Stimulated activated CD4-positive, alpha-beta T cell treated with anti-CD3 and anti-CD28 coated beads, TNF-alpha, amount 100 ng/mL, for 24 hours (primary cell): ENCODE data around the gene CCNY.
A peak's percentile ranks its signal among the peaks of the same experiment; 100 is the strongest.

Experiments used
- DNase-seq, 3 experiments: peaks; one replicate each; pipeline ENCODE4 v3.0.0-alpha.2; 2020; ENCODE audit warnings: low read depth in 3 of 3

CCNY gene

DNA sequence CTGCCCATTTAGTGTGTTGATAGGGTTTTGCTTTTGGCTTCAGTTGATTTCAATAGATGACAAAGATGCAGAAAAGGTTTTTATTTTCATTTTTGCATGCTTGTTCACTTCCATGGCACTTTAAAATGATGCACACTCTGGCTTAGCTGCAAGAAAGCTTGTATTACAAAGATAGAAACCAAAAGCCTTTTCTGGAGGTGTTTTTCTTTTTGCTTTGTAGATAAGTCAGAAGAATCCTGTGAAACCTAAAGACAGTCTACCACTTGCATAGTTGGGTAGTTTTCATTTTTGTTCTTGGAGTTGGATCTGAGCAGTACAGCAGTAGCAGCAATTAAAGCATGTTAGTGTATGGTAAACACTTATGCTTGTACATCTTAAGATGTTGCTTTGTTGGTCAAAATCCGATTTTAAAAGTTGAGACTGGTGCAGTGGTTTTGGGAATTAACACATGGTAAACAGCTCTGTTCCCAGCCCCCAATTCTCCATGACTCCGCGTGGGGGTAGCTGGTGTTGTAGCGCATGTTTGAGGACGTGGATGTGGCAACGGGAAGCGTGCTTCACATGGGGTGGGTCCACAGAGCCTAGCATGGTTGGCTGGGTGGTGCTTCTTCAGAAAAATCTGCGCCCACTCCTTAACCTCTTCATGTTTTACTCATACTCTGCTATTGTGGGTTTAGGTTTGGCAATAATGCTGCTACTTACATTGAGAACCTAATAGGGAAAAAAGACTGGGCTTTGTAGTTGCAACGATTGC lies 19.8 kb downstream of the CCNY start:
- DNase-seq: peak in 1 of 3 experiments; percentile 41

DNA sequence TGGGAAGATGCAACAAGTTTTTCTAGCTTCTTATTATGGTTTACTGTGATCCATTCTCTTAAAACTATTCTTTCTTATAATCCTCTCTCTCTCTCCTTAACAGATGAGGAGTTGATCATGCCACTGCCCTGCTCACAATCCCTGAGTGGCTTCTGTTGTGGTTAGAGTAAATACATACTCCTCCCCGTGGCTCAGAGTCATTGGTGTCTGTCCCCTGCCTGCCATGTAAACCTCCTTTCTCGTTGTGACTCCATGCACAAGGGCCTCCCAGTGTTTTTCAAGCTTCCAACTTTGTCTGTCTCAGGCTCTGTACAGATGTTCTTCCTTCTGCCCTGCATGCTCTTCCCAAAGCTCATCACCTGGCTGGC lies 20.4 kb downstream of the CCNY start:
- peak in 1 of 3 experiments; percentile 15 for DNase-seq

DNA sequence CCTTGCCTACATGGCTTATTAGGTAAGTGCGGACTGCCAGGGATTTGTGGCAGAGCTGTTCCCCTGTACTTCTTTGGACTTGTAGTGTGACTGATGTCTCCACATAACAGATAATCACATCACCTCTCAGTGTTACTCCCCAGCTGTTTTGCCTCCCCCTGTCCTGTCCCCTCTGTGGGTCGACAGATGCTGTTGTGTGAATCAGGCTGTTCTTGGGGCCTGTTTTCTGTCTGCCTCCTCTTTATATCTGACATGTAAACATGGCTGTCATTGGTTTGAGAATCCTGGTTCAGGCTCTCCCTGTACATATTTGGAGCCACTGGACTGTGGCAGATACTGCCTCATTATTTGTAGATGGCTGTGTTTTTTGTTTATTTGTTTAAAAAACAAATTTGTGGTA lies 22.7 kb downstream of the CCNY start:
- DNase-seq: no peak

DNA sequence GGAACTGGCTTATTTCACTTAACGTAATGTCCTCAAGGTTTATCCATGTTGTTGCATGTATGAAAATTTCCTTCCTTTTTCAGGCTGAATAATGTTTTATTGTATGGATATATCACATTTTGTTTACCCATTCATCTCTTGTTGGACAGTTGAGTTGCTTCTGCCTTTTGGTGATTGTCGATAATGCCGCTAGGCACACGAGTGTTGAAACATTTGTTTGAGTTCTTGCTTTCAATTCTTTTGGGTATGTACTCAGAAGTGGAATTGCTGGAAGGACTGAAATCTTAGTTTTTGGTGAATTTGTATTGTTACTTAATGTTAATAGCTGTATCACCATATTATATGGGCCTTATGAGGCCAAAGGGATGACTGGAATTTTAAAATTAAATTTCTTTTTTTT lies 23.6 kb downstream of the CCNY start:
- no peak for DNase-seq

DNA sequence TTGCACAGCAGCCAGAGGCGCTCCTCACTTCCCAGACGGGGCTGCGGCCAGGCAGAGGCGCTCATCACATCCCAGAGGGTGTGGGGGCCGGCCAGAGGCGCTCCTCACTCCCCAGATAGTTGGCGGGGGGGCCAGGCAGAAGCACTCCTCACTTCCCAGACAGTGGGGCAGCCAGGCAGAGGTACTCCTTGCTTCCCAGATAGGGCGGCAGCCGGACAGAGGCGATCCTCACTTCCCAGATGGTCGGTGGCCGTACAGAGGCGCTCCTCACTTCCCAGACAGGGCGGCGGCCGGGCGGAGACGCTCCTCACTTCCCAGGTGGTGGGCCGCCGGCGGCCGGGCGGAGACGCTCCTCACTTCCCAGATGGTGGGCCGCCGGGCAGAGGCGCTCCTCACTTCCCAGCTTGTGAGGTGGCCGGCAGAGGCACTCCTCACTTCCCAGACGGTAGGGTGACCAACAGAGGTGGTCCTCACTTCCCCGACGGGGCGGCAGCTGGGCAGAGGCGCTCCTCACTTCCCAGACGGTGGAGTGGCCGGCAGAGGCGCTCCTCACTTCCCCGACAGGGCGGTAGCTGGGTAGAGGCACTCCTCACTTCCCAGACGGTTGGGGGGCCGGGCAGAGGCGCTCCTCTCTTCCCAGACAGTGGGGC lies 26.5 kb downstream of the CCNY start:
- DNase-seq: no peak

DNA sequence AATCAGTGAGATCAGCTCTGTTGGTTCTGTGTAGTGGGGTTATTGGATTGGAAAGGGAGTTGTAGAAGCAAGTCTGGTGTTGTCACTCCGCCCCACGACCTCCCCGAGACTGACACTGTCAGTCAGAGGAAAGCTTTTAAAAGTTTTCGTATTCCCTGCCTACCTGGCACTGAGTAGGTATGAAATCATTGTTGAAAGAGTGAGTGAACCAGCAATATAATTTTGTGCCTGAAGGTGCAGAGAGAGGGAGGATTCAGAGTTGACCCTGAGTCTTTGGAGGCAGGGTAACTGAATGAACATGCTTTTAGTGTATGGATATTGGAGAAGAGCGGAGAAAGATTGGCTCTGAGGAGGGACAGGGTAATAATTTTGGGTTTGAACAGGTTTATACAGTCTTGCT lies 27.3 kb downstream of the CCNY start:
- no peak for DNase-seq

DNA sequence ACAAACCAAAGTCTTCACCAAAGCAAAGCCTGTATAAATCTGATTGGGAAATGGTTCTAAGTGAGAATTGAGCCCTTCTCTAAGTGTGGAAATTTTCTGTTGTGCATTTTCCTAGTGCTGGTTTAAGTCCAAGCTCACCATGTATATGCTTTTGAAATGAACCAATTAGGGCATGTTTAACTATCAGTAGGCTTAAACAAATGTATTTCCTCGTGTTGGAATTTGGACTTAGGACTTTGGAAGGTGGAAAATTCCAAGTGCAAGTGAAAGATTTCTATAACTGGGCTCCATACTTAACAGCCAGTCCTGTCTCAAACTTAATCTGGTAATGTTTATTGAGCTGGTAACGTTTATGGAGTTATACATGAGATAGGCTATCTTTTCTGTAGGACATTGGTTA lies 28.5 kb downstream of the CCNY start:
- no peak for DNase-seq

DNA sequence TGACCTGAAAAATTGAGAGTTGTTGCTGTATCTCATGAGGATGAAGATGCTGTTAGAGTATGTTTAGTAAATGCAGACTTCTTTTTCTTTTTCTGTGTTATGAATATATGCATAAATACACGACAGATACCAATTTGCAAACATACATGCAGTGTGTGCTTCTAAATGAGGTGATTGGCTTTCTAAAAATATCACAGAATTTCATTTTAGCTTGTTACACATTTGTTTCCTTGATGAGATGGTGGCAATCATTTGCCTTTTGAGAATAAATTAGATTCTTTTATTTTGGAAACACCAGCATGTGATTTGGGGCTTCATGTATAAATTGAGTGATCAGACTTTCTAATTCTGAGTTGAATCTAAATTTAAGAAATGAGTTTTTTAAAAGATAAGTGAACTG lies 29.7 kb downstream of the CCNY start:
- DNase-seq: no peak

DNA sequence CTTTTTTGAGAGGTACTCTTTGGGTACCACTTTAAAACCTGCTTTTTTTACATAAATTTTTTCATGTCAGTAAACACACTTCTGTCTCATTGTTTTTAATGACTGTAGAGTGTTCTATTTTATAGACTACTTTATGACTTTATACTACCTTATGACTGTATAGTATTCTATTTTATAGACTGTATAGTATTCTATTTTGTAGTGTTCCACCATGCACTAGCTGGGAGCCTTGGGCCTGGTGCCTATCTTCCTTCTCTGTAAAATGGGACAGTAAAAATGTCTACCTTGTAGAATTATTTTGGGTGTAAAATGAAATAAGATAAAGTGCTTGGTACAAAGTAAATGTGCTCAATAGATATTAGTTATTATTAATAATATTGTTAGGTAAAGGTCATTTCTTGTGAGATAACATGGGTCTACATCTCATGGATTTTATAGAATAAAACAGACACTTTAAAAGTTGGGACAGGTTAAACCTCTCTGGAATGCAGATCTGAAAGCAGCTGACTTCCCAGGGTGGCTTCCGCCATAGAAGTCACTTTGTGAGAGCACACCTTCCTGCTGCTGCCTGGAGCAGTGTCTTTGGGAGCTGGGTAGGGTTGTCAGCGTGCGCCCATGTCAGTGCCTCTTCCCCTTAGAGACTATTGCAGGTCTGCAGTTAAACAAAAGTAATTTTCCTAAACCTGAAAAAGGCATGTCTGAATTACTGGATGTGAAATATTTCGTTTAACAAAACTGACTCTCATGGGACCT lies 31.0 kb downstream of the CCNY start:
- DNase-seq: no peak

DNA sequence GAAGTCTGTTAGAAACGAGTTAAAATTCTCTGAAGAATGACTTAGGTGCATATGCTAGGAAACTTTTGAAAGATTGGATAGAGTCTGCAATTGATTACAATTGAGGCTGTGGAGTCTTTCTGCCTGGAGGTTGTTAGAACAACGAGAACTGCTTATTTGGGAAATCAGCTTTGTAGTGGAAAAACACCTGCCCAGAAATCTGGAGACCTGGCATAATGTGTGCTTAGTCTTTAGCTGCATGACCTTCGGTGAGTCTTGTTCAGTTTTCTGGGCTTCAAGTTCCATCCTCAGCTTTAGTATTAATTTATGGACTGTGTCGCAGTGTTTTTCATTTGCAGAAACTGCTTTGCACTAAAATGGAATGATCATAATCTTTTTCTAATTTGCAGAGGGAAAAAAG lies 31.7 kb downstream of the CCNY start:
- no peak for DNase-seq

DNA sequence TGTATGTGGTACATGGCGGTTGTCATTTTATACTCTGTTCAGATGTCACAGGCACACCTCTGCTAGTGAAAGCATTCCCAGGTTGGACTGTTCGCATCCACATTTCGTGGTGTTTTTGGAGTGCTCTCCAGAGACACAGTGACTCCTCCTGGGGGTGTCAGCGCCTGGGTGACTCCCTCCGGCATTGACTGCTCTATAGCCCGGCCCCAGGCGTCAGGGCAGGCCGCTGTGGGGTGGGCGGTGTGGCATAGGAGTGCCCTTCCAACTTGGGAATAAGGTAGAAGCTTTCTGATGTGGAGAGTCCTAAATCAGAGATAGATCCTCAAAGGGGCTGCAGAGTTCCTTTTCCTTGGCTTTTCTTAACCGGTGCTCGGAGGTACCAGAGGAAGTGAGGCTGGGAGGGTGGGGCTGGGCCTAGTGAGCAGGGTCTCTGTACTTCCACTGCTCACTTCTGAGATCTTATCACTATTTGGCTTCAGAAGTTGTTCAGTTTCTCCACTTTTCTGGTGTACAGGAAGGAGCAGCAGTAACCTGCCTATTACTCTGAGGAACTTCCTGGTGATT lies 32.3 kb downstream of the CCNY start:
- DNase-seq: no peak

DNA sequence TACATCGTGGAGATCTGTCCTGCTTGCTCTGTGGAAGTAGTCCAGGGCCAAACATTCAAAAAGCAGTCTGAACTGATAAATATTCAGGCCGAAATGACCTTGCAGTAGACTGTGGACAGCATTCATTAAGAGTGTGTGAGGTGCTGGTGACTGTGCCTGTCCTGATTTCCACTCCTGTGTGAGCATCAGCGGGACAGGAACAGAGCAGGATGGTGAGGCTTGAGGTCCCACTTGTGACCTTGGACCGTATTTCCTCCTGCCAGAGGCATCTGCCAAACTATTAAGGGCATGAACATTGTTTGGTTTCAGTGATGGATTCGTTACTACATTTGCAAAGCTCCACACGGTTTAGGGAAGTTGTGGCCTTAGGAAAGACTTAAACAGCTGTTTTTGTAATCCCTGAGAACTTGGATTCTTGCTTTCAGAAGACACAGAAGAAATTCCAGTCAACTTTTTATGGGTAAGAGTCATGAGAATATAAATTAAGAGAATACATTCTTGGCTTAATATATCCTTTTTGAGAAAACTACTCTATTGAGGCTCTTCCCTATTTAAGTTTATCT lies 32.8 kb downstream of the CCNY start:
- DNase-seq: no peak

DNA sequence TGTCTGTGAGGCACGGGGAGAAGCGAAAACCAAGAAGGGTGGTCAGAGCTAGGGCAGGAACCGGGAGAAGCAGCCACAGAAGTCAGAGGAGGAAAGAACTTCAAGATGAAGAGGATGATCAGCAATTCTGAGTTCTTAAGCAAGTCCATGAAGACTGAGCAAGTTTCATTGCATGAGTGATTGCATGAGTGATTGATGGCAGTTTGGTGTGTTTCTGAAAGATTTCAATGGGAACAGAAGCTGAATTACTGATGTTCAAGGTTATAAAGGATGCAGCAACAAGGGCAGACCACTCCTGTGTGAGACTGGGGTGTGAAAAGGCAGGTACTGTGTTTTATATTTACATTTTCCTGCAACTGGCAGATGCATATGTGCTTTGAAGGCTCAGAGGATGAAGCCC lies 35.4 kb downstream of the CCNY start:
- DNase-seq: no peak

DNA sequence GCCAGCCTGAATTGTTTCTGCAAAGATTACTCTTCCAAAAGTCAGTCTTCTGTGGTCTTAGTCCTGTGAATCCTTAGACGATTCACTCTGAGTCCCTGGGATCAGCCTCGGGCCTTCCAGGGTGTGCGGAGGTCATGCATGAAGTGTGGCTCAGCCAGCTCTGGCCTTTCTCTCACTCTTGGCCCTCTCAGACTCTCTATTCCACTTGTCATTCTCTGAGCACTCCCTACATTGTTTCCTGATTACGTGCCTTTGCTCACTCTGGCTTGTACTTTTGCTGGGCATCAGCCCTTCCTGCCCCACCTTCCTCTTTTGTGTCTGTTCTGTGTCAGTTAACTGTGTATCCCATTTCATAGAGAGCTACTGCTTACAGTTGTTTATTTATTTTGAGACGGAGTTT lies 36.0 kb downstream of the CCNY start:
- DNase-seq: no peak

DNA sequence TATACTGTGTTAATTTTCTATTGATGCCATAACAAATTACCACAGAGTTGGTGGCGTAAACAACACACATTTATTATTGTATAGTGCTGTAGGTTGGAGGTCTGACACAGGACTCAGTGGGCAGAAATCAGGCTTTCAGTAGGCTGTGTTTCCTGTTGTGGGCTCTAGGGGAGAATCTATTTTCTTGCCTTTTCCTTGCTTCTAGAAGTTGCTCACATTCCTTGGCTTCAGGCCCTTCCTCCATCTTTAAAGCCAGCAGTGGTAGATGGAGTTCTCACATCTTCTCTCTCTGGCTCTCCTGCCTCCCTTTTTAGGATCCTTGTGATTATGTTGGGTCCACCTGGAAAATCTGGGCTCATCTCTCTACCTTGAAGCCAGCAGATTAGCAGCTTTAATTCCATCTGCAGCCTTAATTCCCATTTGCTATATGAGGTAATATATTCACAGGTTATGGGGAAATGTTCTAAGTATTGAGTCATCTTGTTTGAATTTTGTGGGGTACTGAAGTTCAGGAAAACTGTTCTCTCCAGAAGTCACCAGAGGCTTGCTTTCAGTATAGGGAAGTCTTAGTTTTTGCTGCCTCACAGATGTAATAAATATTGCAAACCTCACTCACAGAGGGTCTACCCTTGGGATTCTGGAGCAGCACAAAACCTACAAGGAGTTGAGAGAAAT lies 38.9 kb downstream of the CCNY start:
- DNase-seq: no peak

DNA sequence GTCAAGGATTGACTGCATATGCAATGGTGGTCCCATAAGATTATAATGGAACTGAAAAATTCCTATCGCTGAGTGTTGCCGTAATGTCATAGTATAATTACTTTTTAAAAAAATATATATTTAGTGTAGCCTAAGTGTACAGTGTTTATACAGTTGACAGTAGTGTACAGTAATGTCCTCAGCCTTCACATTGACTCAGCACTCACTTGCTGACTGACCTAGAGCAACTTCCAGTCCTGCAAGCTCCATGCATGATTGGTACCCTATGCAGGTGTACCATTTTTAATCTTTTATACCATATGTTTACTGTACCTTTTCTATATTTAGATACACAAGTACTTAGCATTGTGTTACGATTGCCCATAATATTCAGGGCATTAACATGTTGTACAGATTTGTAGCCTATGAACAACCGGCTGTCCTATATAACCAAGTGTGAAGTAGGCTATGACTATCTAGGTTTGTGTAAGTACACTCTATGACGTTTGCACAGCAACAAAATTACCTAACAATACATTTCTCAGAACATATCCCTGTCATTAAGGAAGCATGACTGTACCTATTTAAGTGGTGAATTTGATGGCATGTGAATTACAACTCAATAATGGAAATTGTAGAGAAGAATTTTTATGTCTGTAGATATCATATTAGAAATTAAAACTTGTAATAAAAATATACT lies 40.9 kb downstream of the CCNY start:
- DNase-seq: no peak

DNA sequence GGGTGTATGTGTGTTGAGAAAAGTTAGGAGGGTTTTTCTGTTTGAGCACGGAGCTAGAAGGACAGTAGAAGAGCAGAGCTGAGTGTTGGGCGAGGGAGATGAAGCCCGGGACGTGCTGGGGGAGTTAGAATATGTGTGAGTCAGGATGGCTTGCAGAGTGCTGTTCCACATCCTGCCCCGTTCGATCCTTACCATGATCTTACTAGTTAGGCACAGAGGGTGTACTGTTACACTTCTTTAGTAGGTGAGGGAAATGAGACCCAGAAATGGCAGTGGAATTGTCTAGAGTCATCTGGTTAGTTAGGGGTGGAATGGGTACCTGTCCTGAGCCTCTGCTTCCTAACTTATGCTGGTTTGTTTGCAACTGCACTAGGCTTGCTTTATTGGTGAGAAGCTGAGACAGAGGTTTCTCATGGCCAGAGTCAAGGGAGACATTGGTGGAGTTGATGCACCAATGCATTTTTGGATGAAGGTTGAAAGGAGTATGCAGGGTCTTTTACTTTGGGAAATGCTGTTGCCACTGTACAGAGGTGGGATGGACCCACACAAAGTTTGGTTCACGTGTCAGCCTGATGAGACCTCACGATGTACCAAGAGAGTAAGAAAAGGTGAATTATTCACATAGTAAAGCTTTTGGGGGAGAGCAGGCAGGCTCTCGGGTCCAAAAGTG lies 42.4 kb downstream of the CCNY start:
- peak in 1 of 3 experiments; percentile 9 for DNase-seq

DNA sequence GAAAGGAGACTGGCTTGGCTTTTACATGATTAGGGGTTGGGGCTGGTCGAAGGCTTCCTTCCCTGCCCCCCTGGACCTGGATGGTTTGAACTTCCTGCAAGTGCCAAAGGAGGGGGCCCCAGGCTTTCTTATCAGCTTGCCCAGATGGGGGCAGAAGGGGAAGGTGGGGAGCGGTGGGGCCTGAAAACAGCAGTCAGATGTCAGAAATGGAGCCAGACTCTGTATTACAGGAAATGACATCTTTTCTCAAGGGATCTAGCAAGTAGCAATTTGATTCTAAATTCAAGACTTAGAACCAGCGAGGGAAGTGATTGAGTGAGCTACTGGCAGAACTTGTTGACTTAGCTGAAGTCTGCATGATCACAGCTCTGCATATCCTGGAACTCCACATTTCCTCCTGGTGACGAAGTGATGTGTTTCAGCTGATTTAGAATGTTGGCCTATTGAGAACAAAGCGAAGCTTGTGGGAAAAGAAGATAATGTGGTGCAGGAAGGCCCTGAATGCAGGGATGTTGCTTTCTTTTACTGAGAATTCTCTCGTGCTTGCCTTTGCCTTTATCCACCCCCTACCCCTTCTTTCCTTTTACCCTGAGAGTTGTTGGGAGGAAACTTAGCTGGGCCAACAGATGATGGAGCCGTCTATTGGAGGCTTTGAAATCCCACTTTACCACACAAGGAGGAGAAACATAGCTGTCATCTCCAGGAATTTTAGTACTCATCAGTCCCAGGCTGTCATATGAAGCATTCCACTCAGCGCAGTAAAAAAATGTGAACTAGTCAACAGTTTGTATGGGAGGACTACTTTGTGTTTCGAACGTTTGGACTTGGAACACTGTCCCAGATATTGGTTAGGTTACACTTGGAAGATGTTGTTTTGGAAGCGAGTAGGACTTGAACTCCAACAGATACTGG lies 43.2 kb downstream of the CCNY start:
- no peak for DNase-seq

DNA sequence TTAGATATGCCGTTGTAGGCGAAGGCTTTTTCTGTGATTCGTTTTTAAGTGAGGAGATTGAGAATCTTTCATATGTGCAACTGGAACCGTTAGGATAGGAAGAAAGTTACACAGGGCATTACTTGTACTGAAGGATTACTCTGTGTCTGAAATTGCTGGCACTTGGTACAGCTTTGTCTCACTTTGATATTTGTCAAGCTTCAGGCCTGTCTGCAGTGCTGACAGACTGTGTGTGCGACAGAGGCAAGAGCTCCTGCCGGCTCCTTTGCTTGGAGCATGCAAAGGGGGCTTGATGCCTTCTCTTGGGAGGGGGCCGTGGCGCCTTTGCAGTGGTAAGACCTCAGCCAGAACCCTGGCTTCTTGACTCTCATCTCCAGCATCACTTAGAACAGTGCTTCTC lies 45.8 kb downstream of the CCNY start:
- DNase-seq: no peak
